Measurements from ENCODE around the gene GFRA3.

GRCh38 chr5:138229387-138229786, 45.0 kb downstream of the GFRA3 start:
- TF ChIP-seq POLR2A (IDR thresholded peaks at IDR 0.05), result no peak
- TF ChIP-seq CTCF (IDR thresholded peaks at IDR 0.05), result no peak

All from breast epithelium (tissue), 3 donors.